ENCODE data around the gene MYO1D. TPM values are rescaled to one million over a fixed set of nuclear protein-coding genes. Genes with fewer than 3 reads are reported as not detected.

MYO1D gene
- total and polyA plus RNA-seq, 2 of the 13 experiments (the other 11 are each of a cell fraction or from before 2014, with no cell fraction given) = 13.2 to 17.3 TPM

DNA sequence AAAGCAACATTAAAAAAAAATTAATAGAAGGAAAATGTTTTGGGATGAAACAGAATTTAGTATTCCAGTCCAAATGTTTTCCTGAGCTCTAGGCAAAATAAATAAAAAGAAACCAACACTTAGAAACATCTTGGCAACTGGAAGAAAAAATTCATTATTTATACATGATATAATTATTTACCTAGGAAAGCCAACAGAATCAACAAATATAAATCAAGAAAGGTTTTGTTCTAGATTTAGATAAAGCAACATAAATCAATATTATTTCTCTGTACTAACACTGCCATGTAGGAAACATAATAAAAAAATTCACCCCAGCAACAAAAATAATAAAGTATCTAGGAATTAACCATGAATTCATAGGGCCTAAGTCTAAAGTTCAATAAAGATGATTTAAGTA is 167.4 kb downstream of the MYO1D start:
- H3K27me3 ChIP-seq (ENCODE audit: control insufficient read depth in 1 of 2, insufficient read depth in 2 of 2, low read length in 2 of 2) = no peaks in the 10 kb centered on the region; a peak in 1 of 5 replicates
- FAIRE-seq = no peak
- TF ChIP-seq HDAC1 (CRISPR knock-in tag; IDR thresholded peaks at IDR 0.05) (no peak), ZNF788 (CRISPR knock-in tag; IDR thresholded peaks at IDR 0.05; ENCODE audit: borderline replicate concordance) (no peak), HMG20A (CRISPR knock-in tag; IDR thresholded peaks at IDR 0.05; ENCODE audit: borderline replicate concordance) (no peak), CCDC6 (CRISPR knock-in tag; IDR thresholded peaks at IDR 0.05) (no peak), ZNF781 (CRISPR knock-in tag; IDR thresholded peaks at IDR 0.05; ENCODE audit: borderline replicate concordance, not compliant biosample characterization) (no peak), ATF1 (CRISPR knock-in tag; IDR thresholded peaks at IDR 0.05) (no peak), SRY (CRISPR knock-in tag; IDR thresholded peaks at IDR 0.05) (no peak), ZNF577 (CRISPR knock-in tag; IDR thresholded peaks at IDR 0.05; ENCODE audit: borderline replicate concordance, low read depth) (no peak), ZNF234 (CRISPR knock-in tag; conservative IDR thresholded peaks at IDR 0.05) (no peak), MED1 (CRISPR knock-in tag; IDR thresholded peaks at IDR 0.05) (no peak), ZNF382 (CRISPR knock-in tag; IDR thresholded peaks at IDR 0.05; ENCODE audit: borderline replicate concordance) (no peak), ZKSCAN1 (IDR thresholded peaks at IDR 0.05; ENCODE audit: low read length) (no peak), EHMT2 (IDR thresholded peaks at IDR 0.05; ENCODE audit: borderline replicate concordance, low read depth, low read length) (no peak), HDAC2 (CRISPR knock-in tag; IDR thresholded peaks at IDR 0.05) (no peak), HIVEP1 (CRISPR knock-in tag; IDR thresholded peaks at IDR 0.05) (no peak)
- TF ChIP-seq, protein P1, sequence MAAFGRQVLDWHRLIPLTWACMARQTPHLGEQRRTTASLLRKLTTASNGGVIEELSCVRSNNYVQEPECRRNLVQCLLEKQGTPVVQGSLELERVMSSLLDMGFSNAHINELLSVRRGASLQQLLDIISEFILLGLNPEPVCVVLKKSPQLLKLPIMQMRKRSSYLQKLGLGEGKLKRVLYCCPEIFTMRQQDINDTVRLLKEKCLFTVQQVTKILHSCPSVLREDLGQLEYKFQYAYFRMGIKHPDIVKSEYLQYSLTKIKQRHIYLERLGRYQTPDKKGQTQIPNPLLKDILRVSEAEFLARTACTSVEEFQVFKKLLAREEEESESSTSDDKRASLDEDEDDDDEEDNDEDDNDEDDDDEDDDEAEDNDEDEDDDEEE (CRISPR knock-in tag; IDR thresholded peaks at IDR 0.05) = no peak
- TF ChIP-seq, protein P2, sequence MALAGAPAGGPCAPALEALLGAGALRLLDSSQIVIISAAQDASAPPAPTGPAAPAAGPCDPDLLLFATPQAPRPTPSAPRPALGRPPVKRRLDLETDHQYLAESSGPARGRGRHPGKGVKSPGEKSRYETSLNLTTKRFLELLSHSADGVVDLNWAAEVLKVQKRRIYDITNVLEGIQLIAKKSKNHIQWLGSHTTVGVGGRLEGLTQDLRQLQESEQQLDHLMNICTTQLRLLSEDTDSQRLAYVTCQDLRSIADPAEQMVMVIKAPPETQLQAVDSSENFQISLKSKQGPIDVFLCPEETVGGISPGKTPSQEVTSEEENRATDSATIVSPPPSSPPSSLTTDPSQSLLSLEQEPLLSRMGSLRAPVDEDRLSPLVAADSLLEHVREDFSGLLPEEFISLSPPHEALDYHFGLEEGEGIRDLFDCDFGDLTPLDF (CRISPR knock-in tag; IDR thresholded peaks at IDR 0.05) = no peak

More for the DNA sequence above, 167.4 kb downstream of the MYO1D start:
- no TSS peak for BruUV-seq (replicated peaks)
- intact Hi-C loops (cut with micrococcal nuclease; ENCODE audit: unreplicated experiment) (no loop called here), in situ Hi-C loops (cut with HindIII; ENCODE audit: extremely low pct_ligation_motif_present, low pct_unique_long_range_greater_than_20kb) (no loop called here)
- H3K36me3 ChIP-seq (replicated peaks in 1 of 2; ENCODE audit: control insufficient read depth in 1 of 2, insufficient read depth in 2 of 2, low read length in 2 of 2) = peaks cover 0 to 2% of the 10 kb centered on the region in 2 experiments; a peak in 2 of 5 replicates
- H3K9me3 ChIP-seq (ENCODE audit: low read length) = no peaks in the 10 kb centered on the region
- ATAC-seq = no peak
- no peak overlapping the region for H3K4me2 ChIP-seq (ENCODE audit: low read depth, low read length)
- CTCF ChIA-PET (ENCODE audit: low intra/inter-chr PET ratio, low total read pairs) = no interaction called here
- DNase-seq (ENCODE audit: low spot score) = no peak
- no peak overlapping the region for H2AFZ ChIP-seq (ENCODE audit: low read length)
- H3K4me1 ChIP-seq (ENCODE audit: insufficient read depth, low read length) = no peaks in the 10 kb centered on the region; the same call in 1 of the 2 replicates
- POLR2A ChIA-PET = no interaction called here
- H4K20me1 ChIP-seq (ENCODE audit: insufficient read depth, low read length) = no peaks in the 10 kb centered on the region
- H3K27ac ChIP-seq (ENCODE audit: extremely low read length, insufficient read depth, low read length) = no peak overlapping the region
- H3K9ac ChIP-seq (ENCODE audit: insufficient read depth, low read depth, low read length) = no peak overlapping the region
- no peak overlapping the region for H3K4me3 ChIP-seq (replicated peaks in 1 of 3; ENCODE audit: insufficient read depth in 1 of 3, low read depth in 2 of 3, low read length in 3 of 3)
- no peaks in the 10 kb centered on the region for H3K79me2 ChIP-seq (ENCODE audit: insufficient read depth, low read length)

Measured in HepG2 (cell line).